ENCODE measurements around the gene STEAP3.

DNA sequence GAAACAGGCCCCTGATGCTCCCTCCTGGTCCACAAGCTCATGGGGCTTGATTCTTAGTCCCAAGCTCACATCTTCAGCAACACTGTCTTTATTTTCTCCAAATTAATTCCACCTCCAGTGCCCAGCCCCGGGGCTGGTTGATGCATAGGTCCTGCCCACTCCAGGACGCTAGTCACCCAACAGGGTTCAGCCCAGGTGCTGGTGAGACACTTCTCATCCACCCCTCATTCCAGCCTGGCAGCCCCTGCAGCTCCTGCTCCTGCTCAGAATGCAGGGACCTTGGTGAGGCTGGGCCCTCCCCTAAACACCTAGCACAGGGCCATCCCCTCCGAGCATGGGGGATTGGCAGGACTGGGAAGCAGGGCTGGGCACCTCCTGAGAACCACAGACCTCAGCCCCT is 25.7 kb downstream of the STEAP3 start:
- TF ChIP-seq, protein P1, sequence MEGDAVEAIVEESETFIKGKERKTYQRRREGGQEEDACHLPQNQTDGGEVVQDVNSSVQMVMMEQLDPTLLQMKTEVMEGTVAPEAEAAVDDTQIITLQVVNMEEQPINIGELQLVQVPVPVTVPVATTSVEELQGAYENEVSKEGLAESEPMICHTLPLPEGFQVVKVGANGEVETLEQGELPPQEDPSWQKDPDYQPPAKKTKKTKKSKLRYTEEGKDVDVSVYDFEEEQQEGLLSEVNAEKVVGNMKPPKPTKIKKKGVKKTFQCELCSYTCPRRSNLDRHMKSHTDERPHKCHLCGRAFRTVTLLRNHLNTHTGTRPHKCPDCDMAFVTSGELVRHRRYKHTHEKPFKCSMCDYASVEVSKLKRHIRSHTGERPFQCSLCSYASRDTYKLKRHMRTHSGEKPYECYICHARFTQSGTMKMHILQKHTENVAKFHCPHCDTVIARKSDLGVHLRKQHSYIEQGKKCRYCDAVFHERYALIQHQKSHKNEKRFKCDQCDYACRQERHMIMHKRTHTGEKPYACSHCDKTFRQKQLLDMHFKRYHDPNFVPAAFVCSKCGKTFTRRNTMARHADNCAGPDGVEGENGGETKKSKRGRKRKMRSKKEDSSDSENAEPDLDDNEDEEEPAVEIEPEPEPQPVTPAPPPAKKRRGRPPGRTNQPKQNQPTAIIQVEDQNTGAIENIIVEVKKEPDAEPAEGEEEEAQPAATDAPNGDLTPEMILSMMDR (IDR thresholded peaks at IDR 0.05 in 4 of 5, conservative IDR thresholded peaks at IDR 0.05 in 1 of 5), result no peak
- no peak for TF ChIP-seq POLR2A (IDR thresholded peaks at IDR 0.05)
